ENCODE data around the gene TMIE. TPM values are rescaled to one million over a fixed set of nuclear protein-coding genes. Genes with fewer than 3 reads are reported as not detected.

The TMIE gene
- total and polyA plus RNA-seq, 2 experiments from 2014 or later = 0.53 to 0.63 TPM

GRCh38 chr3:46660543-46661523 is 40.4 kb upstream of the TMIE start:
- Histone ChIP-seq H3K36me3 (no peaks in the 10 kb centered on the region), H3K27me3 (no peaks in the 10 kb centered on the region), H3K4me3 (no peak overlapping the region), H3K9me3 (ENCODE audit: low read depth) (no peaks in the 10 kb centered on the region), H3K4me1 (ENCODE audit: low read depth) (peaks cover 11% of the 10 kb centered on the region), H3K27ac (no peak overlapping the region)
- no peak for TF ChIP-seq CTCF (IDR thresholded peaks at IDR 0.05; ENCODE audit: low read depth, low read length)
- DNase-seq (ENCODE audit: low read depth in 1 of 2, low spot score in 1 of 2) = no peak

GRCh38 chr3:46661776-46662766 is 39.1 kb upstream of the TMIE start:
- Histone ChIP-seq H3K36me3 (no peaks in the 10 kb centered on the region), H3K4me3 (no peak overlapping the region), H3K4me1 (ENCODE audit: low read depth) (peaks cover 11% of the 10 kb centered on the region), H3K27ac (no peak overlapping the region), H3K27me3 (no peaks in the 10 kb centered on the region), H3K9me3 (ENCODE audit: low read depth) (no peaks in the 10 kb centered on the region)
- TF ChIP-seq CTCF (IDR thresholded peaks at IDR 0.05; ENCODE audit: low read depth, low read length) = no peak
- no peak for DNase-seq (ENCODE audit: low read depth in 1 of 2, low spot score in 1 of 2)

GRCh38 chr3:46662771-46663551 is 38.2 kb upstream of the TMIE start:
- TF ChIP-seq CTCF (IDR thresholded peaks at IDR 0.05; ENCODE audit: low read depth, low read length) = no peak
- Histone ChIP-seq H3K9me3 (ENCODE audit: low read depth) (no peaks in the 10 kb centered on the region), H3K4me1 (ENCODE audit: low read depth) (peaks cover 11% of the 10 kb centered on the region), H3K36me3 (no peaks in the 10 kb centered on the region), H3K27me3 (no peaks in the 10 kb centered on the region), H3K27ac (no peak overlapping the region), H3K4me3 (no peak overlapping the region)
- DNase-seq (ENCODE audit: low read depth in 1 of 2, low spot score in 1 of 2) = peak; percentile 23 to 37

- no peak for TF ChIP-seq CTCF (IDR thresholded peaks at IDR 0.05; ENCODE audit: low read depth, low read length)
- Histone ChIP-seq H3K27me3 (no peaks in the 10 kb centered on the region), H3K36me3 (no peaks in the 10 kb centered on the region), H3K27ac (no peak overlapping the region), H3K9me3 (ENCODE audit: low read depth) (no peaks in the 10 kb centered on the region), H3K4me3 (no peak overlapping the region), H3K4me1 (ENCODE audit: low read depth) (peaks cover 11% of the 10 kb centered on the region)
- DNase-seq (ENCODE audit: low read depth in 1 of 2, low spot score in 1 of 2) = peak in 1 of 2 donors; percentile 48
Observed at GRCh38 chr3:46663591-46664135, 37.5 kb upstream of the TMIE start.
